GM12873 (cell line): ENCODE data around the gene KIF1B.

Experiments used
- CTCF ChIP-seq: IDR thresholded peaks from 2 replicates; pipeline ENCODE4 v1.5.1; 2012; ENCODE audit warnings: low read depth, mild to moderate bottlenecking, moderate library complexity, low read length, control low read depth; ENCODE audit not compliant: insufficient read depth; ENCODE audit errors: missing control alignments

The KIF1B gene

DNA sequence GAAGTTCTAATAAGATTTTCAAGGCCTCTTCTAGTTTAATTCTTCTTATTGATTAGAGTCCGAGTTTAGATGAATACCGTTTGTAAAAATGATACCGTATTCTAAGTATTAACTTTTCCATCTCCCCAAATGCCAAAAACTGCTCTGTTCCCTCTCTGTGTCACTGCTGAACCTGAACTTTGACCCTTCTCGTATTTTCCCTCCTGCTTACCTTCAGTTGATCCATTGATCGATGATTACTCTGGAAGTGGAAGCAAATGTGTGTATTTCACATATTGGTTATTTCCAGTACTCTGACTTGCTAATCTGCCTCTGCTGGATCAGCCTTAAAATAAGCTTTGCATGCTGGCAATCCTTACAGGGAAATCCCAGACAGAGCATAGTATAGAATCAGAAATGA lies 68.5 kb downstream of the KIF1B start:
- no peak for TF ChIP-seq CTCF

- no peak for TF ChIP-seq CTCF
Observed at GRCh38 chr1:10280439-10281350, 70.3 kb downstream of the KIF1B start.

DNA sequence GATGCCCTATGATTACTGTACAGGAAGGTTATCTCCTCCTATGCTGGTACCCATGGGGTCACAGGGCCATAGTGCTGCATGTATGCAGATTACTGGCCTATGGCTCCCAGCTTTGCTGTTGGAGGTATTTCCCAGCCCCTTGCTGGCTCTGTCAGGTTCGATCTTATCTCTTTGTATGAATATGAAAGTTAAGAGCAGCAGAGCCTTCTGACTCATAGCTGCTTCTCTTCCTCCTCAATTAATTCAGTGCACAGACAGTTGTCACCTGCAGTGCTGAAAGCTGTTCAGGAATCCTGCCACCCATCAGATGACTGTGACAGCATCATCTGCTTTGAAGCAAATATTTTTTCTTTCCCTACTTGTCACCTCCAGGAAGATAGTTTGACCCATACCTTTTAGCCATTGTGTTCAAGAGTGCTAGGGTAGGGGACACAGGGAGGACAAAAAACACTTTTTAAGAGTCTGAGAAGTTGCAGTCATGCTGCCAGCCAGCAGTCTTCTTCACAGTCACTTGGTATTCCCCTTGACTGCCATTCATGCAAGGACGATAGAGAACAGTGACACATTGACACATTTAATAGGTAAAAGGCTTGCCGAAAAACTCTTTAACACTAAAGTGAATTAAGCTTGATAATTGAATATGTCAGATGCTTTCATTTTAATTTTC lies 73.1 kb downstream of the KIF1B start:
- TF ChIP-seq CTCF = no peak

GRCh38 chr1:10286244-10286643 lies 75.9 kb downstream of the KIF1B start:
- TF ChIP-seq CTCF = no peak

- TF ChIP-seq CTCF = no peak
Observed at GRCh38 chr1:10287023-10287645, 76.8 kb downstream of the KIF1B start.

GRCh38 chr1:10288029-10288615 lies 77.8 kb downstream of the KIF1B start:
- no peak for TF ChIP-seq CTCF

DNA sequence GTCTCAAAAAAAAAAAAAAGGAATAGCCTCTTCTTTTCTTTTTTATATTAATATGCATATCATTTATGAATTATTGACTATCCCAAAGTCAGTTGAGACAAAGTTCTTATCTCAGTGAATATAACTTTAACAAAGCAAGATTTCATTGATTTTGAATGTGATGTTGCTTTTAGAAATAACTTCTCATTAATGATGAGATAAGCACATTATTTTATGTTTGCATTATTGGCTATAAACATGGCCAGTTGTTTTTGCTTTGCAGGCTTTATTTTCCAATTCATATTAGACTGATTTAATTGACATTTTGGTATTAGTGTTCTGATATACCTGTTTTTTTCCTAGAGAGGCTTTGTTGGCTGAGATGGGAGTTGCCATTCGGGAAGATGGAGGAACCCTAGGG lies 81.3 kb downstream of the KIF1B start:
- no peak for TF ChIP-seq CTCF
